AG08395 (cell line): ENCODE measurements around the gene SLC2A13.
A peak's percentile ranks its signal among the peaks of the same experiment; 100 is the strongest.
"Not testable (repeated sequence)": the region's sequence is repeated elsewhere in the genome, so short reads cannot be mapped to it uniquely, and the experiment has no call there.

ENCODE experiments used
- DNase-seq: peaks from one replicate; pipeline ENCODE4 v3.0.0; 2012; ENCODE audit warnings: mixed read lengths, low spot score

The SLC2A13 gene

GRCh38 chr12:40104461-40105264 lies 1.2 kb downstream of the SLC2A13 start:
- DNase-seq = no peak

- no peak for DNase-seq
Observed at GRCh38 chr12:40103043-40103442, 2.8 kb downstream of the SLC2A13 start.

GRCh38 chr12:40101747-40102146 lies 4.1 kb downstream of the SLC2A13 start:
- DNase-seq = no peak

GRCh38 chr12:40099423-40099853 lies 6.4 kb downstream of the SLC2A13 start:
- no peak for DNase-seq

- DNase-seq = no peak
Observed at GRCh38 chr12:40098406-40099145, 7.3 kb downstream of the SLC2A13 start.

GRCh38 chr12:40093512-40093911 lies 12.4 kb downstream of the SLC2A13 start:
- DNase-seq = no peak

GRCh38 chr12:40086471-40086870 lies 19.4 kb downstream of the SLC2A13 start:
- no peak for DNase-seq

GRCh38 chr12:40078266-40078665 lies 27.6 kb downstream of the SLC2A13 start:
- no peak for DNase-seq

GRCh38 chr12:40075458-40075857 lies 30.4 kb downstream of the SLC2A13 start:
- DNase-seq = no peak

- DNase-seq = no peak
Observed at GRCh38 chr12:40068416-40068815, 37.5 kb downstream of the SLC2A13 start.

GRCh38 chr12:40065636-40066035 lies 40.2 kb downstream of the SLC2A13 start:
- DNase-seq = no peak

GRCh38 chr12:40063414-40063813 lies 42.5 kb downstream of the SLC2A13 start:
- peak; percentile 38 for DNase-seq

GRCh38 chr12:40058721-40059190 lies 47.1 kb downstream of the SLC2A13 start:
- DNase-seq = no peak

GRCh38 chr12:40056373-40056772 lies 49.5 kb downstream of the SLC2A13 start:
- DNase-seq = no peak

- no peak for DNase-seq
Observed at GRCh38 chr12:40055776-40056175, 50.1 kb downstream of the SLC2A13 start.

- no peak for DNase-seq
Observed at GRCh38 chr12:40055228-40055579, 50.7 kb downstream of the SLC2A13 start.

- peak; percentile 69 for DNase-seq
Observed at GRCh38 chr12:40054555-40055227, 51.2 kb downstream of the SLC2A13 start.

GRCh38 chr12:40049268-40049667 lies 56.6 kb downstream of the SLC2A13 start:
- no peak for DNase-seq

- not testable (repeated sequence) for DNase-seq
Observed at GRCh38 chr12:40047002-40047401, 58.9 kb downstream of the SLC2A13 start.

GRCh38 chr12:40045656-40046055 lies 60.2 kb downstream of the SLC2A13 start:
- no peak for DNase-seq

GRCh38 chr12:40044396-40044795 lies 61.5 kb downstream of the SLC2A13 start:
- no peak for DNase-seq

- DNase-seq = no peak
Observed at GRCh38 chr12:40039598-40039997, 66.3 kb downstream of the SLC2A13 start.

GRCh38 chr12:40038619-40039018 lies 67.3 kb downstream of the SLC2A13 start:
- no peak for DNase-seq
